Liver (tissue), 9 donors: ENCODE results near the gene SH3PXD2A. TPM values are rescaled to one million over a fixed set of nuclear protein-coding genes. Genes with fewer than 3 reads are reported as not detected.

Experiments
- DNase-seq: peaks from one replicate; pipeline ENCODE4 v3.0.0-alpha.2; 2017; ENCODE audit warnings: low spot score
- H3K27ac ChIP-seq, 2 donors: one replicate each; pipeline ENCODE4 v1.7.0; 2013; ENCODE audit warnings: inconsistent platforms in 2 of 2, low read length in 2 of 2, control low read depth in 1 of 2, low read depth in 1 of 2, mild to moderate bottlenecking in 1 of 2
- H3K27me3 ChIP-seq, 4 donors: one replicate each; pipeline versions ENCODE4 v1.6.1 to v1.7.0; 2013; ENCODE audit warnings: low read length in 3 of 4, inconsistent platforms in 1 of 4, mild to moderate bottlenecking in 1 of 4, moderate library complexity in 1 of 4; ENCODE audit not compliant: control insufficient read depth in 4 of 4, insufficient read depth in 4 of 4
- H3K36me3 ChIP-seq, 4 donors: one replicate each; pipeline versions ENCODE4 v1.6.1 to v1.7.0; 2013; ENCODE audit warnings: low read length in 3 of 4, mild to moderate bottlenecking in 3 of 4, low read depth in 1 of 4, moderate library complexity in 1 of 4; ENCODE audit not compliant: control insufficient read depth in 4 of 4, insufficient read depth in 3 of 4
- H3K4me1 ChIP-seq, 4 donors: one replicate each; pipeline versions ENCODE4 v1.6.1 to v1.7.0; 2013; ENCODE audit warnings: low read length in 3 of 4, mild to moderate bottlenecking in 3 of 4, moderate library complexity in 1 of 4; ENCODE audit not compliant: control insufficient read depth in 4 of 4, insufficient read depth in 4 of 4
- H3K4me3 ChIP-seq, 3 donors: one replicate each; pipeline versions ENCODE4 v1.6.1 to v1.7.0; 2013; ENCODE audit warnings: low read length in 3 of 3, control low read depth in 1 of 3, low read depth in 1 of 3, mild to moderate bottlenecking in 1 of 3
- H3K9ac ChIP-seq, 2 donors: one replicate each; pipeline ENCODE4 v1.7.0; 2013; ENCODE audit warnings: low read length in 2 of 2, mild to moderate bottlenecking in 2 of 2, moderate library complexity in 2 of 2, control low read depth in 1 of 2, low read depth in 1 of 2
- H3K9me3 ChIP-seq, 4 donors: one replicate each; pipeline versions ENCODE4 v1.6.1 to v1.7.0; 2013; ENCODE audit warnings: low read length in 3 of 4; ENCODE audit not compliant: control insufficient read depth in 4 of 4
- ATF3 ChIP-seq: IDR thresholded peaks from 2 replicates; pipeline ENCODE4 v1.6.1; 2016; ENCODE audit warnings: antibody characterized with exemption
- CTCF ChIP-seq: fragments of 150-350 bp; IDR thresholded peaks from 2 replicates; pipeline ENCODE4 v1.5.1; 2017; ENCODE audit warnings: improper control_type of control experiment, low read depth, low read length; ENCODE audit not compliant: missing input control
- EGR1 ChIP-seq, 2 donors: IDR thresholded peaks; 2 replicates each; pipeline ENCODE4 v1.6.1; 2016 to 2018; ENCODE audit warnings: antibody characterized with exemption in 2 of 2, low read depth in 2 of 2
- FOXA1 ChIP-seq: IDR thresholded peaks from 2 replicates; pipeline ENCODE4 v1.6.1; 2016; ENCODE audit warnings: antibody characterized with exemption
- FOXA2 ChIP-seq: IDR thresholded peaks from 2 replicates; pipeline ENCODE4 v1.6.1; 2016; ENCODE audit warnings: antibody characterized with exemption
- GABPA ChIP-seq, 2 donors: IDR thresholded peaks in 1 of 2; conservative IDR thresholded peaks in 1 of 2; 2 replicates each; pipeline ENCODE4 v1.6.1; 2016; ENCODE audit warnings: antibody characterized with exemption in 2 of 2, mild to moderate bottlenecking in 1 of 2, moderate library complexity in 1 of 2
- HNF4A ChIP-seq, 2 donors: conservative IDR thresholded peaks; 2 replicates each; pipeline ENCODE4 v1.6.1; 2016; ENCODE audit warnings: antibody characterized with exemption in 2 of 2, mild to moderate bottlenecking in 2 of 2
- HNF4G ChIP-seq: IDR thresholded peaks from 2 replicates; pipeline ENCODE4 v1.6.1; 2016; ENCODE audit warnings: antibody characterized with exemption
- JUND ChIP-seq, 2 donors: IDR thresholded peaks; 2 replicates each; pipeline ENCODE4 v1.6.1; 2016; ENCODE audit warnings: antibody characterized with exemption in 2 of 2
- MAX ChIP-seq: IDR thresholded peaks from 2 replicates; pipeline ENCODE4 v1.6.1; 2016; ENCODE audit warnings: antibody characterized with exemption
- NR2F2 ChIP-seq: IDR thresholded peaks from 2 replicates; pipeline ENCODE4 v1.6.1; 2016; ENCODE audit warnings: antibody characterized with exemption
- RAD21 ChIP-seq, 2 donors: IDR thresholded peaks; 2 replicates each; pipeline ENCODE4 v1.6.1; 2016; ENCODE audit warnings: antibody characterized with exemption in 2 of 2, mild to moderate bottlenecking in 2 of 2
- RXRA ChIP-seq, 2 donors: IDR thresholded peaks; 2 replicates each; pipeline ENCODE4 v1.6.1; 2017 to 2018; ENCODE audit warnings: antibody characterized with exemption in 2 of 2, mild to moderate bottlenecking in 1 of 2
- SP1 ChIP-seq: IDR thresholded peaks from 2 replicates; pipeline ENCODE4 v1.6.1; 2018; ENCODE audit warnings: antibody characterized with exemption, mild to moderate bottlenecking
- TAF1 ChIP-seq: conservative IDR thresholded peaks from 2 replicates; pipeline ENCODE4 v1.6.1; 2016; ENCODE audit warnings: antibody characterized with exemption, mild to moderate bottlenecking
- YY1 ChIP-seq: IDR thresholded peaks from 2 replicates; pipeline ENCODE4 v1.6.1; 2016; ENCODE audit warnings: antibody characterized with exemption, mild to moderate bottlenecking
- ZBTB33 ChIP-seq: IDR thresholded peaks from 2 replicates; pipeline ENCODE4 v1.6.1; 2016; ENCODE audit warnings: antibody characterized with exemption
- WGBS: extraction: QIAGEN DNeasy Blood & Tissue Kit; methylation state at CpG from one replicate; pipeline ENCODE4 v1.1.7; 2013; 5-methylcytosine and 5-hydroxymethylcytosine counted together
- polyA plus RNA-seq, 2 donors: library from polyadenylated mRNA; stranded (reverse) in 1 of 2; unstranded in 1 of 2; fragments of 200-250 nt in 1 of 2; fragments of >200 nt in 1 of 2; fragmentation: Nextera tagmentation in 1 of 2; extraction: Ambion mirVana in 1 of 2; gene quantifications; one replicate each; pipeline versions ENCODE4 v1.2.1 to v1.2.3, GENCODE V29; 2013 to 2015
- total RNA-seq, 2 donors: library from RNA; depleted of rRNA; stranded (reverse); fragments of >200 nt; gene quantifications; one replicate each; pipeline ENCODE4 v1.2.3, GENCODE V29; 2014
- TF ChIP-seq, protein P1 (sequence below): IDR thresholded peaks from 2 replicates; pipeline ENCODE4 v1.6.1; 2016; ENCODE audit warnings: antibody characterized with exemption, mild to moderate bottlenecking
- donor health status: healthy.
- donor health status: healthy.
- donor health status: healthy.
- donor health status: healthy.
- donor health status: healthy.

Gene SH3PXD2A
- total and polyA plus RNA-seq, 4 donors, result 0.82 to 5.5 (median 3.9) TPM

GRCh38 chr10:103571656-103571975 lies 283.8 kb downstream of the SH3PXD2A start:
- 96% methylated on average over 18 of the region's 18 CpGs for WGBS
- H3K9me3 ChIP-seq, result no peaks in the 10 kb centered on the region
- no peak for DNase-seq
- no peak overlapping the region for H3K9ac ChIP-seq
- no peaks in the 10 kb centered on the region for H3K36me3 ChIP-seq
- peaks cover 2 to 6% (median 3%) of the 10 kb centered on the region in 4 donors for H3K4me1 ChIP-seq
- no peaks in the 10 kb centered on the region for H3K27me3 ChIP-seq
- TF ChIP-seq TAF1, result no peak
- no peak for TF ChIP-seq MAX
- no peak for TF ChIP-seq HNF4G
- TF ChIP-seq YY1, result no peak
- TF ChIP-seq HNF4A (conservative IDR thresholded peaks at IDR 0.05), result no peak
- TF ChIP-seq, protein P1, sequence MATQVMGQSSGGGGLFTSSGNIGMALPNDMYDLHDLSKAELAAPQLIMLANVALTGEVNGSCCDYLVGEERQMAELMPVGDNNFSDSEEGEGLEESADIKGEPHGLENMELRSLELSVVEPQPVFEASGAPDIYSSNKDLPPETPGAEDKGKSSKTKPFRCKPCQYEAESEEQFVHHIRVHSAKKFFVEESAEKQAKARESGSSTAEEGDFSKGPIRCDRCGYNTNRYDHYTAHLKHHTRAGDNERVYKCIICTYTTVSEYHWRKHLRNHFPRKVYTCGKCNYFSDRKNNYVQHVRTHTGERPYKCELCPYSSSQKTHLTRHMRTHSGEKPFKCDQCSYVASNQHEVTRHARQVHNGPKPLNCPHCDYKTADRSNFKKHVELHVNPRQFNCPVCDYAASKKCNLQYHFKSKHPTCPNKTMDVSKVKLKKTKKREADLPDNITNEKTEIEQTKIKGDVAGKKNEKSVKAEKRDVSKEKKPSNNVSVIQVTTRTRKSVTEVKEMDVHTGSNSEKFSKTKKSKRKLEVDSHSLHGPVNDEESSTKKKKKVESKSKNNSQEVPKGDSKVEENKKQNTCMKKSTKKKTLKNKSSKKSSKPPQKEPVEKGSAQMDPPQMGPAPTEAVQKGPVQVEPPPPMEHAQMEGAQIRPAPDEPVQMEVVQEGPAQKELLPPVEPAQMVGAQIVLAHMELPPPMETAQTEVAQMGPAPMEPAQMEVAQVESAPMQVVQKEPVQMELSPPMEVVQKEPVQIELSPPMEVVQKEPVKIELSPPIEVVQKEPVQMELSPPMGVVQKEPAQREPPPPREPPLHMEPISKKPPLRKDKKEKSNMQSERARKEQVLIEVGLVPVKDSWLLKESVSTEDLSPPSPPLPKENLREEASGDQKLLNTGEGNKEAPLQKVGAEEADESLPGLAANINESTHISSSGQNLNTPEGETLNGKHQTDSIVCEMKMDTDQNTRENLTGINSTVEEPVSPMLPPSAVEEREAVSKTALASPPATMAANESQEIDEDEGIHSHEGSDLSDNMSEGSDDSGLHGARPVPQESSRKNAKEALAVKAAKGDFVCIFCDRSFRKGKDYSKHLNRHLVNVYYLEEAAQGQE, result no peak
- no peak for TF ChIP-seq EGR1 (IDR thresholded peaks at IDR 0.05; ENCODE audit: low read depth in 2 of 2)
- no peak for TF ChIP-seq RXRA (IDR thresholded peaks at IDR 0.05)
- TF ChIP-seq ATF3, result no peak
- no peak for TF ChIP-seq RAD21 (IDR thresholded peaks at IDR 0.05)
- no peak for TF ChIP-seq FOXA1
- no peak for TF ChIP-seq ZBTB33
- no peak for TF ChIP-seq JUND (IDR thresholded peaks at IDR 0.05)
- no peak for TF ChIP-seq GABPA (IDR thresholded peaks at IDR 0.05 in 1 of 2, conservative IDR thresholded peaks at IDR 0.05 in 1 of 2)
- TF ChIP-seq NR2F2, result no peak
- TF ChIP-seq FOXA2, result no peak
- no peak for TF ChIP-seq SP1
- TF ChIP-seq CTCF, result no peak
- H3K4me3 ChIP-seq, result no peak overlapping the region
- no peak overlapping the region for H3K27ac ChIP-seq
